DND-41 (cell line): ENCODE measurements around the gene MNT.

Experiments
- ATAC-seq: fragments of 200-7000 bp; cut with Tn5 transposase; 3 replicates; pipeline ENCODE4 v1.9.1; 2021; ENCODE audit warnings: low read depth; ENCODE audit not compliant: insufficient read depth
- DNase-seq: peaks from one replicate; pipeline ENCODE4 v3.0.0-alpha.2; 2020
- H2AFZ ChIP-seq: 2 replicates; pipeline ENCODE4 v1.6.0; 2012; ENCODE audit warnings: low read depth, low read length
- H3K27ac ChIP-seq: 2 replicates; pipeline ENCODE4 v1.5.1; 2012; ENCODE audit warnings: low read length, inconsistent platforms
- H3K27me3 ChIP-seq: fragments of 200-600 bp; sonication (generic); 2 replicates; pipeline ENCODE4 v1.6.0; 2012; ENCODE audit warnings: low read length, mild to moderate bottlenecking, inconsistent platforms; ENCODE audit not compliant: insufficient read depth, poor library complexity
- H3K36me3 ChIP-seq: 2 replicates; pipeline ENCODE4 v1.5.1; 2012; ENCODE audit warnings: low read length, inconsistent platforms; ENCODE audit not compliant: insufficient read depth
- H3K4me1 ChIP-seq: 2 replicates; pipeline ENCODE4 v1.5.1; 2012; ENCODE audit warnings: mild to moderate bottlenecking, low read length; ENCODE audit not compliant: insufficient read depth
- H3K4me2 ChIP-seq: 2 replicates; pipeline ENCODE4 v1.6.0; 2012; ENCODE audit warnings: mild to moderate bottlenecking, moderate library complexity, low read length, inconsistent platforms; ENCODE audit not compliant: insufficient read depth
- H3K4me3 ChIP-seq, 2 experiments: fragments of 200-600 bp in 1 of 2; shearing (Covaris generic) in 1 of 2; 2 replicates each; pipeline ENCODE4 v1.5.1; 2012 to 2016; ENCODE audit warnings: inconsistent platforms in 2 of 2, low read length in 2 of 2, mild to moderate bottlenecking in 2 of 2, low read depth in 1 of 2, moderate library complexity in 1 of 2
- H3K79me2 ChIP-seq: 2 replicates; pipeline ENCODE4 v1.6.0; 2012; ENCODE audit warnings: low read length, inconsistent platforms; ENCODE audit not compliant: insufficient read depth
- H3K9ac ChIP-seq: 2 replicates; pipeline ENCODE4 v1.6.0; 2012; ENCODE audit warnings: low read depth, mild to moderate bottlenecking, inconsistent platforms, low read length, moderate library complexity
- H3K9me3 ChIP-seq: 2 replicates; pipeline ENCODE4 v1.5.1; 2012; ENCODE audit warnings: low read length, moderate library complexity, mild to moderate bottlenecking, inconsistent platforms; ENCODE audit not compliant: insufficient read depth, severe bottlenecking
- H4K20me1 ChIP-seq: 2 replicates; pipeline ENCODE4 v1.6.0; 2012; ENCODE audit warnings: low read length; ENCODE audit not compliant: insufficient read depth
- CTCF ChIP-seq: IDR thresholded peaks from 2 replicates; pipeline ENCODE4 v1.5.1; 2012; ENCODE audit warnings: borderline replicate concordance, low read length, moderate library complexity, mild to moderate bottlenecking; ENCODE audit not compliant: poor library complexity, severe bottlenecking; ENCODE audit errors: extremely low read depth
- EZH2 ChIP-seq: IDR thresholded peaks from 3 replicates; pipeline ENCODE4 v1.6.1; 2012; ENCODE audit warnings: borderline replicate concordance, low read depth, mild to moderate bottlenecking, moderate library complexity, low read length, inconsistent platforms; ENCODE audit not compliant: severe bottlenecking

Gene MNT

GRCh38 chr17:2372681-2373080, 28.2 kb downstream of the MNT start:
- no peak overlapping the region for H3K27ac ChIP-seq
- no peak for TF ChIP-seq CTCF
- TF ChIP-seq EZH2: no peak
- ATAC-seq (no peak), DNase-seq (no peak)
- H3K4me1 ChIP-seq: no peaks in the 10 kb centered on the region
- H3K4me3 ChIP-seq: no peak overlapping the region
- H2AFZ ChIP-seq: no peak overlapping the region
- no peaks in the 10 kb centered on the region for H3K27me3 ChIP-seq
- no peaks in the 10 kb centered on the region for H3K9me3 ChIP-seq
- H3K9ac ChIP-seq: no peak overlapping the region
- no peaks in the 10 kb centered on the region for H3K79me2 ChIP-seq
- H3K36me3 ChIP-seq: peaks cover 59% of the 10 kb centered on the region
- H3K4me2 ChIP-seq: no peak overlapping the region
- 0 out of 2 replicates have a peak, but pooled peaks cover 3% of the 10 kb centered on the region for H4K20me1 ChIP-seq

- Histone ChIP-seq H3K79me2 (no peaks in the 10 kb centered on the region), H3K27ac (no peak overlapping the region), H2AFZ (no peak overlapping the region), H3K27me3 (no peaks in the 10 kb centered on the region), H3K36me3 (peaks cover 56% of the 10 kb centered on the region), H3K4me1 (no peaks in the 10 kb centered on the region), H3K4me3 (no peak overlapping the region), H3K4me2 (no peak overlapping the region), H3K9me3 (no peaks in the 10 kb centered on the region), H3K9ac (no peak overlapping the region), H4K20me1 (0 out of 2 replicates have a peak, but pooled peaks cover 3% of the 10 kb centered on the region)
- no peak for TF ChIP-seq CTCF
- no peak for TF ChIP-seq EZH2
- DNase-seq (no peak), ATAC-seq (no peak)
These were observed 28.7 kb downstream of the MNT start for GRCh38 chr17:2372180-2372579.

- H2AFZ ChIP-seq: no peak overlapping the region
- no peak for TF ChIP-seq EZH2
- no peak for TF ChIP-seq CTCF
- H3K4me3 ChIP-seq: no peak overlapping the region
- peaks cover 57% of the 10 kb centered on the region for H3K36me3 ChIP-seq
- H3K79me2 ChIP-seq: no peaks in the 10 kb centered on the region
- H3K9me3 ChIP-seq: no peaks in the 10 kb centered on the region
- no peak overlapping the region for H3K27ac ChIP-seq
- H3K27me3 ChIP-seq: no peaks in the 10 kb centered on the region
- 0 out of 2 replicates have a peak, but pooled peaks cover 3% of the 10 kb centered on the region for H4K20me1 ChIP-seq
- ATAC-seq: no peak
- no peak overlapping the region for H3K9ac ChIP-seq
- no peaks in the 10 kb centered on the region for H3K4me1 ChIP-seq
- H3K4me2 ChIP-seq: no peak overlapping the region
- DNase-seq: no peak
These were observed 29.4 kb downstream of the MNT start for GRCh38 chr17:2371183-2372130.
